IMR-90 (cell line): ENCODE measurements around the gene AP5B1. TPM values are rescaled to one million over a fixed set of nuclear protein-coding genes. Genes with fewer than 3 reads are reported as not detected.

Experiments used
- ATAC-seq: fragments of 200-7000 bp; cut with Tn5 transposase; 2 replicates; pipeline ENCODE4 v1.9.1; 2020; ENCODE audit warnings: low read depth, mild to moderate bottlenecking, moderate library complexity
- BruUV-seq: library from RNA; stranded (reverse); fragments of 400-500 nt; replicated peaks from 2 replicates; lab custom pipeline; 2021; lab: Mats Ljungman, UMichigan
- CTCF ChIA-PET: fragments of 300-600 bp; formaldehyde crosslinking; extraction: SDS; loops from one replicate; lab custom pipeline; 2021; ENCODE audit warnings: antibody characterized with exemption; lab: Yijun Ruan, JAX
- POLR2A ChIA-PET: fragments of 300-600 bp; sonication (Branson Sonifier 250); formaldehyde crosslinking; loops from one replicate; lab custom pipeline; 2022; ENCODE audit warnings: antibody characterized with exemption; ENCODE audit not compliant: unreplicated experiment; lab: Charles Lee
- DNase-seq: peaks from one replicate; pipeline ENCODE4 v3.0.0; 2013
- H2AFZ ChIP-seq: replicated peaks from 2 replicates; pipeline ENCODE3; 2013; ENCODE audit warnings: low read length, mild to moderate bottlenecking; ENCODE audit not compliant: poor library complexity
- H2AK5ac ChIP-seq: 2 replicates; pipeline ENCODE4 v1.6.1; 2013; ENCODE audit warnings: low read depth, low read length, inconsistent platforms
- H2AK9ac ChIP-seq: replicated peaks from 2 replicates; pipeline ENCODE3; 2013; ENCODE audit warnings: mild to moderate bottlenecking, low read depth, low read length, moderate library complexity; ENCODE audit not compliant: poor library complexity
- H2BK120ac ChIP-seq: 2 replicates; pipeline ENCODE4 v1.6.1; 2013; ENCODE audit warnings: low read depth, low read length, inconsistent platforms
- H2BK15ac ChIP-seq: 3 replicates; pipeline ENCODE4 v1.6.1; 2013; ENCODE audit warnings: low read depth, low read length, inconsistent platforms
- H2BK20ac ChIP-seq: 2 replicates; pipeline ENCODE4 v1.6.1; 2013; ENCODE audit warnings: low read depth, mild to moderate bottlenecking, inconsistent platforms, low read length, moderate library complexity
- H2BK5ac ChIP-seq: 2 replicates; pipeline ENCODE4 v1.6.1; 2013; ENCODE audit warnings: mild to moderate bottlenecking, low read depth, low read length, inconsistent platforms; ENCODE audit not compliant: poor library complexity, severe bottlenecking
- H3K14ac ChIP-seq: replicated peaks from 2 replicates; pipeline ENCODE4 v1.6.1; 2013; ENCODE audit warnings: low read depth, low read length, inconsistent platforms
- H3K18ac ChIP-seq: 2 replicates; pipeline ENCODE4 v1.6.1; 2013; ENCODE audit warnings: low read depth, low read length, control low read depth
- H3K23ac ChIP-seq: 2 replicates; pipeline ENCODE4 v1.6.1; 2013; ENCODE audit warnings: low read depth, low read length, inconsistent platforms
- H3K27ac ChIP-seq: 2 replicates; pipeline ENCODE4 v1.5.1; 2013; ENCODE audit warnings: mild to moderate bottlenecking, control low read depth, low read length; ENCODE audit not compliant: insufficient read depth
- H3K27me3 ChIP-seq: 2 replicates; pipeline ENCODE4 v1.6.1; 2013; ENCODE audit warnings: low read length; ENCODE audit not compliant: control insufficient read depth, insufficient read depth
- H3K36me3 ChIP-seq: 2 replicates; pipeline ENCODE4 v1.6.1; 2013; ENCODE audit warnings: low read length, mixed read lengths; ENCODE audit not compliant: control insufficient read depth, insufficient read depth
- H3K4ac ChIP-seq: 2 replicates; pipeline ENCODE4 v1.6.1; 2013; ENCODE audit warnings: low read depth, low read length, inconsistent platforms
- H3K4me1 ChIP-seq: 2 replicates; pipeline ENCODE4 v1.6.1; 2013; ENCODE audit warnings: low read length, mixed read lengths; ENCODE audit not compliant: control insufficient read depth, insufficient read depth
- H3K4me2 ChIP-seq: 2 replicates; pipeline ENCODE4 v1.6.1; 2013; ENCODE audit warnings: low read depth, mild to moderate bottlenecking, control low read depth, low read length, moderate library complexity
- H3K4me3 ChIP-seq: 2 replicates; pipeline ENCODE4 v1.5.1; 2013; ENCODE audit warnings: low read depth, mild to moderate bottlenecking, control low read depth, low read length, moderate library complexity; ENCODE audit not compliant: insufficient read depth
- H3K56ac ChIP-seq: 2 replicates; pipeline ENCODE4 v1.6.1; 2013; ENCODE audit warnings: low read length, inconsistent platforms; ENCODE audit not compliant: insufficient read depth; ENCODE audit errors: extremely low read depth
- H3K79me1 ChIP-seq, 2 experiments: 2 replicates each; pipeline ENCODE4 v1.6.1; 2013; ENCODE audit warnings: low read length in 2 of 2, inconsistent platforms in 1 of 2, low read depth in 1 of 2
- H3K9ac ChIP-seq: 2 replicates; pipeline ENCODE4 v1.6.1; 2013; ENCODE audit warnings: low read depth, low read length, control low read depth
- H3K9me1 ChIP-seq: 2 replicates; pipeline ENCODE4 v1.6.1; 2013; ENCODE audit warnings: low read length, inconsistent platforms; ENCODE audit not compliant: insufficient read depth
- H3K9me3 ChIP-seq: 2 replicates; pipeline ENCODE4 v1.6.1; 2013; ENCODE audit warnings: low read length; ENCODE audit not compliant: control insufficient read depth, insufficient read depth
- H4K20me1 ChIP-seq: 2 replicates; pipeline ENCODE4 v1.6.1; 2013; ENCODE audit warnings: low read length, inconsistent platforms; ENCODE audit not compliant: insufficient read depth
- H4K5ac ChIP-seq: 2 replicates; pipeline ENCODE4 v1.6.1; 2013; ENCODE audit warnings: mild to moderate bottlenecking, low read depth, low read length, control low read depth
- H4K8ac ChIP-seq, 2 experiments: 2 replicates each; pipeline ENCODE4 v1.6.1; 2013; ENCODE audit warnings: low read depth in 2 of 2, low read length in 2 of 2, control low read depth in 1 of 2, inconsistent platforms in 1 of 2
- H4K91ac ChIP-seq: 2 replicates; pipeline ENCODE4 v1.6.1; 2013; ENCODE audit warnings: low read depth, low read length, inconsistent platforms; ENCODE audit not compliant: insufficient read depth
- CEBPB ChIP-seq: IDR thresholded peaks from 2 replicates; pipeline ENCODE4 v1.6.1; 2012; ENCODE audit warnings: low read depth, low read length, improper control_type of control experiment
- MAFK ChIP-seq: IDR thresholded peaks from 2 replicates; pipeline ENCODE4 v1.6.1; 2012; ENCODE audit warnings: low read depth, low read length, improper control_type of control experiment
- MAZ ChIP-seq: IDR thresholded peaks from 2 replicates; pipeline ENCODE4 v1.6.1; 2012; ENCODE audit warnings: low read depth, mild to moderate bottlenecking, low read length, improper control_type of control experiment, moderate library complexity, borderline replicate concordance
- MXI1 ChIP-seq: IDR thresholded peaks from 2 replicates; pipeline ENCODE4 v1.6.1; 2012; ENCODE audit warnings: low read depth, mild to moderate bottlenecking, low read length, moderate library complexity, borderline replicate concordance
- NFE2L2 ChIP-seq: fragments of 150-350 bp; IDR thresholded peaks from 2 replicates; pipeline ENCODE4 v1.6.1; 2016; ENCODE audit warnings: low read depth, mild to moderate bottlenecking, low read length
- POLR2A ChIP-seq: IDR thresholded peaks from 2 replicates; pipeline ENCODE4 v1.6.1; 2012; ENCODE audit warnings: mild to moderate bottlenecking, low read depth, low read length
- RCOR1 ChIP-seq: IDR thresholded peaks from 2 replicates; pipeline ENCODE4 v1.6.1; 2012; ENCODE audit warnings: mild to moderate bottlenecking, low read length, improper control_type of control experiment; ENCODE audit not compliant: insufficient replicate concordance
- SMC3 ChIP-seq: fragments of 150-350 bp; IDR thresholded peaks from 2 replicates; pipeline ENCODE4 v1.6.1; 2016; ENCODE audit warnings: low read depth, mild to moderate bottlenecking, antibody characterized with exemption, low read length, moderate library complexity
- WGBS, 2 experiments: methylation state at CpG; one replicate each; pipeline versions ENCODE4 v1.1.5 to v1.1.7; 2013; ENCODE audit warnings: missing lambda C conversion rate in 2 of 2; ENCODE audit not compliant: insufficient read length in 1 of 2; ENCODE audit errors: extremely low coverage in 2 of 2; 5-methylcytosine and 5-hydroxymethylcytosine counted together
- dilution Hi-C: fragments of 300-500 bp; cut with HindIII; formaldehyde crosslinking; loops from one replicate; pipeline ENCODE4 v1.14.3; 2018; ENCODE audit warnings: low sequenced_read_pairs; ENCODE audit not compliant: unreplicated experiment
- in situ Hi-C: fragments of 300-500 bp; cut with MboI; formaldehyde crosslinking; loops from 3 replicates; pipeline ENCODE4 v1.14.3; 2019; ENCODE audit warnings: low sequenced_read_pairs, inconsistent platforms, mixed read lengths
- intact Hi-C: fragments of 100-400 bp; cut with micrococcal nuclease; formaldehyde crosslinking; loops from 2 replicates; pipeline ENCODE4 v1.10.0; 2022
- polyA plus RNA-seq, 3 experiments: library from polyadenylated mRNA; depleted of rRNA; stranded (reverse); fragments of >200 nt; gene quantifications; 2 replicates each; pipeline ENCODE4 v1.2.3, GENCODE V29; 2012; ENCODE audit warnings: low replicate concordance in 1 of 3
- total RNA-seq: library from RNA; depleted of rRNA; stranded (reverse); fragments of >200 nt; gene quantifications from 2 replicates; pipeline ENCODE4 v1.2.3, GENCODE V29; 2012
- TF ChIP-seq, protein P1 (sequence below): conservative IDR thresholded peaks from 2 replicates; pipeline ENCODE4 v1.5.1; 2012; ENCODE audit warnings: mild to moderate bottlenecking, low read depth, low read length, improper control_type of control experiment
- TF ChIP-seq, protein P2 (sequence below): fragments of 150-350 bp; IDR thresholded peaks from 2 replicates; pipeline ENCODE4 v1.6.1; 2016; ENCODE audit warnings: low read depth, mild to moderate bottlenecking, low read length, moderate library complexity, borderline replicate concordance
- TF ChIP-seq, protein P3 (sequence below): fragments of 150-350 bp; IDR thresholded peaks from 2 replicates; pipeline ENCODE4 v1.6.1; 2017; ENCODE audit warnings: mild to moderate bottlenecking, antibody characterized with exemption, low read length, low read depth

Gene AP5B1
- total and polyA plus RNA-seq, 2 of the 4 experiments (the other 2 are of a cell fraction): 2.5 to 5.0 TPM

DNA sequence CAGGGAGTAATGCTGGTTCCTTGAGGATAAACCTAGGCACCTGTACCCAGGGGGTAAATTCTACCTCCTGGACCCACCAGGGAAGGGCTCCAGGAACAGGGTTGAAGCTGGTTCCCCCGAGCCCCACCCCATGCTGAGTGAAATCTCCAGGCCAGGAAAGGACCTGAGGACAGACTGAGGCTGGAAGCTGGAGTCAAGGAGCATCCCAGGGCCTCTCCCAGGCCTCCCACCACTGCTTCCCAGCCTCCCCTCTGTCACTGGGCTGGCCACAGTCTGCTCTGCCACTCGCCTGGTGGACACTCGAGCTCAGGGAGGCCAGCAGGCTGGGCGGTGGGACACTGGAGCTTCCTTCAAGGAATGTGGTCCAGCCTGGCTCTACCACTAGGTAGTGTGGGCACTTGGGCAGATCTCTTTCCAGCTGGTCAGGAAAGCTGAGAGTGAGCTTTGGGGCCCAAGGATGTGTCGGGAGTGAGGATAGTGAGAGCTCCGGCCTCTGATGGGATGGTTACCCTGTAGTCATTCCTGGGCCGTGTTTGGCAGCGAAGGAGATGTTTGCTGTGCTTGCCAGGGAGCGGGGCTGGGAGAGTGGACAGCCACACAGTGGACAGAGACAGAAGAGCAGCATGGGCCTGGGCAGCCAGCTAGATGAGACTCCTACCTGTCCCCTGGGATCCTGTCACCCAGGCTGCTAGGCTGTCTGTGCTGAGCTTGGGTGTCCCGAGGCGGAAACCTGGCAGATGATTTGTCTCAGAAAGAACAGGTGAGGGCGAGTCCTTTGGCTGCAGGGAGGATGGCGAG lies 9.5 kb upstream of the AP5B1 start:
- ATAC-seq (no peak), DNase-seq (no peak)
- Histone ChIP-seq H4K20me1 (no peaks in the 10 kb centered on the region; the same call in 1 of the 2 replicates), H3K27ac (no peak overlapping the region), H4K5ac (no peak overlapping the region), H3K18ac (no peak overlapping the region), H3K4me1 (no peaks in the 10 kb centered on the region; the same call in 1 of the 2 replicates), H3K9me3 (peaks cover 2% of the 10 kb centered on the region; the same call in 1 of the 2 replicates), H2BK5ac (no peak overlapping the region), H2BK15ac (no peak overlapping the region), H2AK5ac (no peak overlapping the region), H2BK120ac (no peak overlapping the region), H3K4ac (no peak overlapping the region), H4K91ac (no peak overlapping the region), H3K36me3 (no peaks in the 10 kb centered on the region), H3K4me2 (no peak overlapping the region), H2BK20ac (no peak overlapping the region), H4K8ac (no peak overlapping the region), H2AFZ (no peak overlapping the region), H3K79me1 (no peaks in the 10 kb centered on the region), H3K9me1 (no peaks in the 10 kb centered on the region), H3K56ac (no peak overlapping the region), H3K9ac (no peak overlapping the region), H3K23ac (no peak overlapping the region), H2AK9ac (no peak overlapping the region), H3K14ac (no peak overlapping the region), H3K27me3 (peaks cover 87% of the 10 kb centered on the region), H3K4me3 (no peak overlapping the region)
- in situ Hi-C loops (no loop called here), intact Hi-C loops (no loop called here), dilution Hi-C loops (no loop called here)
- TF ChIP-seq, protein P1, sequence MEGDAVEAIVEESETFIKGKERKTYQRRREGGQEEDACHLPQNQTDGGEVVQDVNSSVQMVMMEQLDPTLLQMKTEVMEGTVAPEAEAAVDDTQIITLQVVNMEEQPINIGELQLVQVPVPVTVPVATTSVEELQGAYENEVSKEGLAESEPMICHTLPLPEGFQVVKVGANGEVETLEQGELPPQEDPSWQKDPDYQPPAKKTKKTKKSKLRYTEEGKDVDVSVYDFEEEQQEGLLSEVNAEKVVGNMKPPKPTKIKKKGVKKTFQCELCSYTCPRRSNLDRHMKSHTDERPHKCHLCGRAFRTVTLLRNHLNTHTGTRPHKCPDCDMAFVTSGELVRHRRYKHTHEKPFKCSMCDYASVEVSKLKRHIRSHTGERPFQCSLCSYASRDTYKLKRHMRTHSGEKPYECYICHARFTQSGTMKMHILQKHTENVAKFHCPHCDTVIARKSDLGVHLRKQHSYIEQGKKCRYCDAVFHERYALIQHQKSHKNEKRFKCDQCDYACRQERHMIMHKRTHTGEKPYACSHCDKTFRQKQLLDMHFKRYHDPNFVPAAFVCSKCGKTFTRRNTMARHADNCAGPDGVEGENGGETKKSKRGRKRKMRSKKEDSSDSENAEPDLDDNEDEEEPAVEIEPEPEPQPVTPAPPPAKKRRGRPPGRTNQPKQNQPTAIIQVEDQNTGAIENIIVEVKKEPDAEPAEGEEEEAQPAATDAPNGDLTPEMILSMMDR: no peak
- TF ChIP-seq POLR2A (no peak), SMC3 (no peak), CEBPB (no peak), MAZ (no peak), RCOR1 (no peak), MXI1 (no peak), MAFK (no peak), NFE2L2 (no peak)
- TF ChIP-seq, protein P2, sequence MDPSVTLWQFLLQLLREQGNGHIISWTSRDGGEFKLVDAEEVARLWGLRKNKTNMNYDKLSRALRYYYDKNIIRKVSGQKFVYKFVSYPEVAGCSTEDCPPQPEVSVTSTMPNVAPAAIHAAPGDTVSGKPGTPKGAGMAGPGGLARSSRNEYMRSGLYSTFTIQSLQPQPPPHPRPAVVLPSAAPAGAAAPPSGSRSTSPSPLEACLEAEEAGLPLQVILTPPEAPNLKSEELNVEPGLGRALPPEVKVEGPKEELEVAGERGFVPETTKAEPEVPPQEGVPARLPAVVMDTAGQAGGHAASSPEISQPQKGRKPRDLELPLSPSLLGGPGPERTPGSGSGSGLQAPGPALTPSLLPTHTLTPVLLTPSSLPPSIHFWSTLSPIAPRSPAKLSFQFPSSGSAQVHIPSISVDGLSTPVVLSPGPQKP: no peak
- TF ChIP-seq, protein P3, sequence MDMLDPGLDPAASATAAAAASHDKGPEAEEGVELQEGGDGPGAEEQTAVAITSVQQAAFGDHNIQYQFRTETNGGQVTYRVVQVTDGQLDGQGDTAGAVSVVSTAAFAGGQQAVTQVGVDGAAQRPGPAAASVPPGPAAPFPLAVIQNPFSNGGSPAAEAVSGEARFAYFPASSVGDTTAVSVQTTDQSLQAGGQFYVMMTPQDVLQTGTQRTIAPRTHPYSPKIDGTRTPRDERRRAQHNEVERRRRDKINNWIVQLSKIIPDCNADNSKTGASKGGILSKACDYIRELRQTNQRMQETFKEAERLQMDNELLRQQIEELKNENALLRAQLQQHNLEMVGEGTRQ: no peak
- WGBS, 2 experiments: 62% methylated on average over 10 of the region's 13 CpGs; no CpG with 5 or more reads in 1 of the 2 experiments
- ChIA-PET POLR2A (no interaction called here), CTCF (no interaction called here)
- BruUV-seq: no TSS peak
